Lower leg skin (tissue), 4 donors: Measurements from ENCODE around the gene GPC5. TPM values are rescaled to one million over a fixed set of nuclear protein-coding genes. Genes with fewer than 3 reads are reported as not detected.

Experiments used
- DNase-seq, 2 donors: peaks; one replicate each; pipeline ENCODE4 v3.0.0-alpha.2; 2019; ENCODE audit warnings: low spot score in 2 of 2
- H3K4me3 ChIP-seq: fragments of 200-600 bp; sonication (generic); 2 replicates; pipeline ENCODE4 v1.5.1; 2017; ENCODE audit warnings: mild to moderate bottlenecking, low read depth; ENCODE audit not compliant: poor library complexity, severe bottlenecking
- POLR2A ChIP-seq, 2 donors: fragments of 450-650 bp; IDR thresholded peaks; one replicate each; pipeline ENCODE4 v1.6.1; 2016 to 2017; ENCODE audit warnings: antibody characterized with exemption in 2 of 2, mild to moderate bottlenecking in 1 of 2, moderate library complexity in 1 of 2
- WGBS, 2 donors: methylation state at CpG; one replicate each; pipeline ENCODE4 v1.1.5; 2018; 5-methylcytosine and 5-hydroxymethylcytosine counted together
- intact Hi-C: fragments of 100-400 bp; cut with DNase I; formaldehyde crosslinking; loops from one replicate; pipeline ENCODE4 v1.15.0; 2023; ENCODE audit warnings: low total_unique reads
- total RNA-seq, 4 donors: library from RNA; depleted of rRNA; stranded (reverse); fragments of >200 nt; gene quantifications; one replicate each; pipeline ENCODE4 v1.1.0, GENCODE V29; 2016
- TF ChIP-seq, protein P1 (sequence below), 3 donors: fragments of 450-650 bp; IDR thresholded peaks; one replicate each; pipeline ENCODE4 v1.5.1; 2016; ENCODE audit warnings: antibody characterized with exemption in 3 of 3, mild to moderate bottlenecking in 3 of 3, moderate library complexity in 2 of 3

Gene GPC5
- total RNA-seq, 4 donors from 2014 or later: 0.46 to 1.3 (median 0.82) TPM

DNA sequence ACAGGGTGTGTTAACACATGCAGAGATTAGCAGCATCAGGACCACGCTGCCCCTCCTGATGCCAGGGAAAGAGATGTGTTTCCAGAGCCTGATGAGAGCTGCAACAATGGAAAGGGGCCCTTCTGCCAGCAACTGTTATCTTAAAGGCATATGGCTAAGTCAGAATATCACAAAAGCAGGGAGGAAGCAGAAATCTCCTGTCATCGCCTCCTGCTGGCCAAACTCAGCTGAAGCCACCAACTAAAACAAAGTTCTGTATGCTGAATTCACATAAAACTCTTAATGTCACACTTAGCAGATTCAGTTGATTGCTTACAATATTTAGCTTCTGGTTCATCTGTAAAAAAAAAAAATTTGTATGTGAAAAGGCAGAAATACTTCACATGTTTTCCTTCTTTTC is 178.2 kb downstream of the GPC5 start:
- 52 to 71% methylated on average over 2 of the region's 2 CpGs for WGBS, 2 donors
- no peak overlapping the region for H3K4me3 ChIP-seq
- intact Hi-C loops: no loop called here
- no peak for TF ChIP-seq POLR2A (IDR thresholded peaks at IDR 0.05)
- TF ChIP-seq, protein P1, sequence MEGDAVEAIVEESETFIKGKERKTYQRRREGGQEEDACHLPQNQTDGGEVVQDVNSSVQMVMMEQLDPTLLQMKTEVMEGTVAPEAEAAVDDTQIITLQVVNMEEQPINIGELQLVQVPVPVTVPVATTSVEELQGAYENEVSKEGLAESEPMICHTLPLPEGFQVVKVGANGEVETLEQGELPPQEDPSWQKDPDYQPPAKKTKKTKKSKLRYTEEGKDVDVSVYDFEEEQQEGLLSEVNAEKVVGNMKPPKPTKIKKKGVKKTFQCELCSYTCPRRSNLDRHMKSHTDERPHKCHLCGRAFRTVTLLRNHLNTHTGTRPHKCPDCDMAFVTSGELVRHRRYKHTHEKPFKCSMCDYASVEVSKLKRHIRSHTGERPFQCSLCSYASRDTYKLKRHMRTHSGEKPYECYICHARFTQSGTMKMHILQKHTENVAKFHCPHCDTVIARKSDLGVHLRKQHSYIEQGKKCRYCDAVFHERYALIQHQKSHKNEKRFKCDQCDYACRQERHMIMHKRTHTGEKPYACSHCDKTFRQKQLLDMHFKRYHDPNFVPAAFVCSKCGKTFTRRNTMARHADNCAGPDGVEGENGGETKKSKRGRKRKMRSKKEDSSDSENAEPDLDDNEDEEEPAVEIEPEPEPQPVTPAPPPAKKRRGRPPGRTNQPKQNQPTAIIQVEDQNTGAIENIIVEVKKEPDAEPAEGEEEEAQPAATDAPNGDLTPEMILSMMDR (IDR thresholded peaks at IDR 0.05): no peak
- no peak for DNase-seq

GRCh38 chr13:91579320-91579719 is 180.9 kb downstream of the GPC5 start:
- 87 to 92% methylated on average over 7 of the region's 7 CpGs for WGBS, 2 donors
- H3K4me3 ChIP-seq: no peak overlapping the region
- DNase-seq: no peak
- TF ChIP-seq, protein P1 (IDR thresholded peaks at IDR 0.05): no peak
- intact Hi-C loops: no loop called here

GRCh38 chr13:91580749-91581148 is 182.3 kb downstream of the GPC5 start:
- intact Hi-C loops: no loop called here
- TF ChIP-seq, protein P1 (IDR thresholded peaks at IDR 0.05): no peak
- no peak for TF ChIP-seq POLR2A (IDR thresholded peaks at IDR 0.05)
- no peak for DNase-seq
- H3K4me3 ChIP-seq: no peak overlapping the region
- 81 to 88% methylated on average over 2 of the region's 2 CpGs for WGBS, 2 donors

GRCh38 chr13:91586609-91587008 is 188.2 kb downstream of the GPC5 start:
- no peak overlapping the region for H3K4me3 ChIP-seq
- intact Hi-C loops: no loop called here
- no peak for DNase-seq
- WGBS, 2 donors: 91 to 98% methylated on average over 1 of the region's 1 CpG
- TF ChIP-seq, protein P1 (IDR thresholded peaks at IDR 0.05): no peak
- no peak for TF ChIP-seq POLR2A (IDR thresholded peaks at IDR 0.05)

- H3K4me3 ChIP-seq: no peak overlapping the region
- DNase-seq: no peak
- TF ChIP-seq, protein P1 (IDR thresholded peaks at IDR 0.05): no peak
- no peak for TF ChIP-seq POLR2A (IDR thresholded peaks at IDR 0.05)
- intact Hi-C loops: no loop called here
These were observed 190.1 kb downstream of the GPC5 start for GRCh38 chr13:91588541-91588940.
